Liver (tissue), 3 donors: Measurements from ENCODE around the gene USP44.

ENCODE experiments used
- CTCF ChIP-seq: fragments of 150-350 bp; IDR thresholded peaks from 2 replicates; pipeline ENCODE4 v1.5.1; 2017; ENCODE audit warnings: improper control_type of control experiment, low read depth, low read length; ENCODE audit not compliant: missing input control
- GABPA ChIP-seq, 2 donors: IDR thresholded peaks in 1 of 2; conservative IDR thresholded peaks in 1 of 2; 2 replicates each; pipeline ENCODE4 v1.6.1; 2016; ENCODE audit warnings: antibody characterized with exemption in 2 of 2, mild to moderate bottlenecking in 1 of 2, moderate library complexity in 1 of 2
- HNF4G ChIP-seq: IDR thresholded peaks from 2 replicates; pipeline ENCODE4 v1.6.1; 2016; ENCODE audit warnings: antibody characterized with exemption
- MAX ChIP-seq: IDR thresholded peaks from 2 replicates; pipeline ENCODE4 v1.6.1; 2016; ENCODE audit warnings: antibody characterized with exemption
- RAD21 ChIP-seq, 2 donors: IDR thresholded peaks; 2 replicates each; pipeline ENCODE4 v1.6.1; 2016; ENCODE audit warnings: antibody characterized with exemption in 2 of 2, mild to moderate bottlenecking in 2 of 2
- REST ChIP-seq: IDR thresholded peaks from 2 replicates; pipeline ENCODE4 v1.6.1; 2016; ENCODE audit warnings: antibody characterized with exemption, mild to moderate bottlenecking
- ZBTB33 ChIP-seq: IDR thresholded peaks from 2 replicates; pipeline ENCODE4 v1.6.1; 2016; ENCODE audit warnings: antibody characterized with exemption
- donor health status: healthy.
- donor health status: healthy.

- TF ChIP-seq CTCF (no peak), RAD21 (IDR thresholded peaks at IDR 0.05) (no peak), GABPA (IDR thresholded peaks at IDR 0.05 in 1 of 2, conservative IDR thresholded peaks at IDR 0.05 in 1 of 2) (no peak), MAX (no peak), REST (no peak), HNF4G (no peak), ZBTB33 (no peak)
These were observed 1.7 kb downstream of the USP44 start for GRCh38 chr12:95549392-95550084.
